Activated T-cell treated with anti-CD3 and anti-CD28 coated beads for 1 hour (primary cell): ENCODE results near the gene HLF.
"Not testable (repeated sequence)": the region's sequence is repeated elsewhere in the genome, so short reads cannot be mapped to it uniquely, and the experiment has no call there.

Experiments
- DNase-seq: peaks from one replicate; pipeline ENCODE4 v3.0.0-alpha.2; 2020; ENCODE audit warnings: low read depth

HLF gene

GRCh38 chr17:55327225-55328088 is 62.7 kb downstream of the HLF start:
- DNase-seq: no peak

GRCh38 chr17:55328514-55328913 is 63.8 kb downstream of the HLF start:
- not testable (repeated sequence) for DNase-seq

GRCh38 chr17:55330344-55330933 is 65.7 kb downstream of the HLF start:
- DNase-seq: no peak

- DNase-seq: no peak
These were observed 67.7 kb downstream of the HLF start for GRCh38 chr17:55332296-55333041.

DNA sequence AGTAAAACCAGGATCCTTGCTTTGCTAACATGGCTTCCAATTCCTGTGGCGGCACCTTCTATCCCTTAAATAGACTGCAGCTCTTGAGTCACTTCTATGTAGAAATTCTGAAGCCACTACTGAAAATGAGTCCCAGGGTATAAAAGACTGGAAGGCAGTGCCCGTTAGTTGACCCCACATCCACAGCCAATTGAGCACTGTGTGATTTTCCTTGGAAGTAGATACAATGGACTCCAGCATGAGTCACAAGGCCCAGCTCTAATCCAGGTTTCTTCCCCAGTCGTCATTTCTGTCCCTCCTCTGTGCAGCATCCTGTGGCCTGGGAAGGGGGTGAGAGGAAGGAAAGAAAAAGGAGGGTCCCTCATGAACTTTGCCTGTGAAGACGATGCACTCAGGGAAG is 69.5 kb downstream of the HLF start:
- no peak for DNase-seq

DNA sequence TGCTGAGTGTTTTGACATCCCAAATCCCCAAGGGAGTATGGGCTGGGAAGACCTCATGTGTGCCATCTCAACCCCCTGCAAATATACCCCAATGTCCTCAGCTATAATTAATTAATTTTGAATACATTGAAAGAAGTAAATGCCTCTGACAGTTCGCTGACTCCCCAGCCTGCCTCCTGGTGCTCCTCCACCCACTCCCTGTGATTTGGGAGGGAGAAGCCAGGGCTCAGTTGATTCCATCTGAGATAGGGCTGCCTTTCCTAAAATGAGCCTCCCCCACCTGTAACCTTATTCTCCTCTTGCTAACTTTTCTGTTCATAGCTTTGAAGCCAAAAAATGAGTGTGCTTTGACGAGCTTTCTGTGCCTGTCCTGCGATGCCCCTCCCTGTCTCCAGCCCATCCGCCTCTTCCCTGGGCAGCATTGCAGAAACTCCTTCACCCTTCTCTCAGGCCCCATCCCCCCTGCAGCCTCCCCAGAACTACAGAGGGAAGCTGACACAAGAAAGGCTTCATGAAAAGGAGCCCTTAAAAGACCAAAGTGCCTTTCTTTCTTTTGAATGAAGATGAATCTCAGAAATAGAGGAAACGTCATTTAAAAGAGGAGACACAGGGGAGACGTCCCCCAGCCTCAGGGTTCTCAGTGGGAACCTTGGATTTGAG is 70.3 kb downstream of the HLF start:
- no peak for DNase-seq

GRCh38 chr17:55335625-55336024 is 70.9 kb downstream of the HLF start:
- DNase-seq: no peak

GRCh38 chr17:55336426-55336825 is 71.7 kb downstream of the HLF start:
- DNase-seq: no peak

- no peak for DNase-seq
These were observed 75.4 kb downstream of the HLF start for GRCh38 chr17:55340176-55340575.

DNA sequence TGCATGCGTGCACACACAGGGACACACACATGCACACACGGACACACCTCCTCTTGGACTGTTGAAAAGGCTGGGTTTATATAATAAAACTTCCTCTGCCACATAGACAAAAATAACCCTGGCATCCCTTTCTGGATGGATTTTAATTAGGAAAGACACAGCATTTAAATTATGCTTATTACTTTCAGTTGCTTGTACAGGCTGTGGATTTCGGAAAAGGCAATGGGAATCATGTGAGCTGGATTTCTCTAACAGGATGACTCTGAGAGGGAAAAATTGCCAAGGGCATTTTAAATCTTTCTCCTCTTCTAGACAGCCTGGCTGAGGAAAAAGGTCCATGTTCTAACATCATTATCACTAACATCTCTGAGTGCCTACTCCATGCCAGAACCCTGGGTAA is 75.9 kb downstream of the HLF start:
- no peak for DNase-seq

- no peak for DNase-seq
These were observed 76.7 kb downstream of the HLF start for GRCh38 chr17:55341432-55341831.

DNA sequence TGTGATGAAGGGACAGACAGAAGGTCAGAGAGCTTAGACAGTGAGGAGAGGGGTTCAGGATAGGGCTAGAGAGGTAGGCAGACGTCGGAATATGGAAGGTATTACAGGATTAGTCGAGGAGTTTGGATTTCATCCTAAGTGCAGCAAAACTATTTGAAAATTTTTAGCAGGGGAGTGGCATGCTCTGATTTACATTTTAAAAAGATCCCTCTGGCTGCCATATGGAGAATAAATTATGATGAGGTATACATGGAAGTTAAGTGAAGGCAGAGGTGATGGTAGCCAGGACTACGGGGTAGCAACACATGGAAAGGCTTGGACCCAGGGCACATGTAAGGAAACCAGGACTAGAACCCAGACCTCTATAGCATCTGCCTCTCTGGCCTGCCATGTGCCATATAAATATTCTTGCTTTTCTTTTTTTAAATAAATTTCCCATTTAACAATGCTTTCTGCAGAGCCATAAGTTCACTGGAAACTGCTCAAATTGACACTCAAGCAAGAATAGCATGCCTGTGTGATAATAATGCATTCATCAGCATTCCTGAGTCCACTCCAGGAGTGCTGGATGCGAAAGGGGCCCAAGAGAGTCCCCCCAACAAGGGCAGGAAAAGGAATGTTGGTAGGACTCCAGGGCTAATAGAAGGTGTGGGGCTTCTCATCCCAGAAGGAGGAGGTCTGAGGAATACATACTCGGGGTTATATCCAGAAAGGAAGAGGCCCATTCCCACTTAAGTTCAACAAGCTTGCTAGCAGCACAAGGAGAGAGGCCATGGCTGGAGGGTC is 78.2 kb downstream of the HLF start:
- no peak for DNase-seq

DNA sequence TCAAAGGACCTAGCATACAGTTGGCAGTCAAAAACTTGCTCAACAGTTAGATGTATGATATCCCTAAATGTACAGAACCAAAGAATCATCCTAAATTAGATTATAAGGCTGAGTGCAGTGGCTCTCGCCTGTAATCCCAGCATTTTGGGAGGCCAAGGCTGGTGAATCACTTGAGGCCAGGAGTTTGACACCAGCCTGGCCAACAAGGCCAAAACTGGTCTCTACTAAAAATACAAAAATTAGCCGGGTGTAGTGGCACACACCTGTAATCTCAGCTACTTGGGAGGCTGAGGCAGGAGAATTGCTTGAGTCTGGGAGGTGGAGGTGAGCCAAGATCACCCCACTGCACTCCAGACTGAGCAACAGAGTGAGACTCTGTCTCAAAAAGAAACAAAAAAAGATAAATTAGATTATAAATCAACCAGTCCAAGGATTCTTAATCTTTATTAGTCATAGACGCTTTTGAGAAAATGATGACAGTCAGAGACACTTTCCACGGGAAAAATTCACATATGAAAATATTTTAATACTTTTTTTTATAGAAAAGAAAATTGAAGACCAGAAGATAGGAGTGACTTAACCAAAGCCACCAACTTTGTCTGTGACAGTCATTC is 79.2 kb downstream of the HLF start:
- no peak for DNase-seq

- DNase-seq: no peak
These were observed 79.8 kb downstream of the HLF start for GRCh38 chr17:55344514-55344997.

GRCh38 chr17:55345132-55345531 is 80.4 kb downstream of the HLF start:
- no peak for DNase-seq

- no peak for DNase-seq
These were observed 81.9 kb downstream of the HLF start for GRCh38 chr17:55346658-55347057.

DNA sequence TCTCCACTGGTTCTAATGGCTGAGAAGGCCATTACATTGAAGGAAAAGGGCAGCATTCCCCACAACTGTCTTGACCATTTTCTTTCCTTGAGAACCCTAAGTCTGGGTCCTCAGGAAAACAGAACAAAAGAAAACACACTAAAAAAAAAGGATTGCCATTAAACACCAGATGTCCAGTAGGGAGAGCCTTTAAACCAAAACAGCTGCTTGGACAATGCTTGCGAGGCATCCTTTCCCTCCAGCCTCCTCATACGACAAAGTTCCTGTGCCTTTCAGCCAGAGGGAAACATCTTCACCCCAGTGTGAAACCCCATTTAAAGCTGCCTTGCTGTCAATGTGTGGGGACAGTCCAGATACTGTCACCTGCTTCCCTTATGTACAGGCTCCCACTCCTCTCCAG is 82.6 kb downstream of the HLF start:
- DNase-seq: no peak

GRCh38 chr17:55348749-55349354 is 84.1 kb downstream of the HLF start:
- peak; percentile 7 for DNase-seq

DNA sequence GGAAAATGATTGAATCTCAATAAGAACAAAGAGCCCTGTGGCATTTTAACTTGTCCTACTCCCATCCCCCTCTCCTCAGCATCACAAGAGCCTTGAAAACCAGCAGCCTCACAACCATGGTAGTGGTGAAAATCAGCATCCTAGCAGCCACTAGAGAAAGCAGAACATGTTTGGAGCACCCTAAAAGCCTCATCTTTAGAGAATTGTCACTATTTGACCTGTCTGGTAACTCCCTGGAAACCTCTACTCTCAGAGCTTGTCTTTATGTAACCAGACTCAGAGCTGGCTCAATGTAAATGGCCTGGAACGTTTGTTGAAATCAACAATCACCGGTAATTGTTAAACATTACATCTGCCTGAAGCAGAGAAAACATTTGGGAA is 86.1 kb downstream of the HLF start:
- DNase-seq: no peak

DNA sequence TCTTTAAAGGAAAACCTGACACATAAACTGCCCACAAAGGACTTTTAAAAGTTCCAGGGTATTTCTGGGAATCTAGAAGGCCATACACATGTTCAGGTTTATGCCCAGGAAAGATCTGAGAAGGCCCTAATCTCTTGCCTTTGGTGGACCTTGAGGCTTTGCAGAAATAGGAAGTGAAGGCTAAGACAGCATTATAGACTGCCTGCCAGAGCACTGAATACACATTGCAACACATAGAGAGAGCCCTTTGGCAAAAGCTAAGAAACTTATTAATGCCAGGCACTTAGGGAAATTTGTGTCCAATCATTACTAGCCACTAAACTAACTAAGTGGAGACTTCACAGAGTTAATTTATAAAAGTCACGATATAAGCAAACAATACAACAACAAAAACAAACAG is 86.5 kb downstream of the HLF start:
- DNase-seq: no peak

GRCh38 chr17:55354010-55354409 is 89.2 kb downstream of the HLF start:
- DNase-seq: no peak
